Neutrophil (primary cell): Measurements from ENCODE around the gene PKD2.

ENCODE experiments used
- H3K27ac ChIP-seq: fragments of 200-600 bp; sonication (generic); 2 replicates; pipeline ENCODE4 v1.5.1; 2016; ENCODE audit warnings: mild to moderate bottlenecking, moderate library complexity
- H3K27me3 ChIP-seq: fragments of 200-600 bp; sonication (generic); 2 replicates; pipeline ENCODE4 v1.6.0; 2016; ENCODE audit warnings: mild to moderate bottlenecking
- H3K36me3 ChIP-seq: fragments of 200-600 bp; sonication (generic); 2 replicates; pipeline ENCODE4 v1.5.1; 2017
- H3K4me1 ChIP-seq, 2 experiments: fragments of 200-600 bp in 1 of 2; sonication (generic) in 1 of 2; 1 replicate in 1 of 2; 2 replicates in 1 of 2; pipeline versions ENCODE4 v1.5.1 to v1.6.1; 2013 to 2016; ENCODE audit warnings: low read depth in 1 of 2, low read length in 1 of 2, mild to moderate bottlenecking in 1 of 2, moderate library complexity in 1 of 2; ENCODE audit not compliant: control insufficient read depth in 1 of 2, insufficient read depth in 1 of 2
- H3K4me3 ChIP-seq, 2 experiments: fragments of 200-600 bp in 1 of 2; sonication (generic) in 1 of 2; 1 replicate in 1 of 2; 2 replicates in 1 of 2; pipeline ENCODE4 v1.5.1; 2013 to 2016; ENCODE audit warnings: low read depth in 1 of 2, low read length in 1 of 2, mild to moderate bottlenecking in 1 of 2, moderate library complexity in 1 of 2
- H3K9me3 ChIP-seq: fragments of 200-600 bp; sonication (generic); 2 replicates; pipeline ENCODE4 v1.5.1; 2016
- TF ChIP-seq, protein P1 (sequence below): fragments of 200-600 bp; sonication (generic); IDR thresholded peaks from 2 replicates; pipeline ENCODE4 v1.5.1; 2016; ENCODE audit warnings: antibody characterized with exemption

Gene PKD2

DNA sequence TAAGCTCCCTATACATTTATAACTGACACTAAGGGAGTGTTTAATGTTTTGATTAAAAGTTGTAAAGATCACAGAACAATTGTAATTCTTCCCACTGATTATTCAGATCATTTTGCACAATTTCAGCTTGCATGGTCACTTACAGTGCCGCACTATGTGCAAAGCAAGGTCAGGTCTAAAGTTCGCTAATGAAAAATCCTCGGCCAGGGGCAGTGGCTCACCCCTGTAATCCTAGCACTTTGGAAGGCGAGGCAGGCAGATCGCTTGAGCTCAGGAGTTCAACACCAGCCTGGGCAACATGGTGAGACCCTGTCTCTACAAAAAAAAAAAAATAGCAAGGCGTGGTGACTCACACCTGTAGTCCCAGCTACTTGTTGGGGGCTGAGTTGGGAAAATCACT, 57.0 kb downstream of the PKD2 start:
- H3K36me3 ChIP-seq = peaks cover 69% of the 10 kb centered on the region
- TF ChIP-seq, protein P1, sequence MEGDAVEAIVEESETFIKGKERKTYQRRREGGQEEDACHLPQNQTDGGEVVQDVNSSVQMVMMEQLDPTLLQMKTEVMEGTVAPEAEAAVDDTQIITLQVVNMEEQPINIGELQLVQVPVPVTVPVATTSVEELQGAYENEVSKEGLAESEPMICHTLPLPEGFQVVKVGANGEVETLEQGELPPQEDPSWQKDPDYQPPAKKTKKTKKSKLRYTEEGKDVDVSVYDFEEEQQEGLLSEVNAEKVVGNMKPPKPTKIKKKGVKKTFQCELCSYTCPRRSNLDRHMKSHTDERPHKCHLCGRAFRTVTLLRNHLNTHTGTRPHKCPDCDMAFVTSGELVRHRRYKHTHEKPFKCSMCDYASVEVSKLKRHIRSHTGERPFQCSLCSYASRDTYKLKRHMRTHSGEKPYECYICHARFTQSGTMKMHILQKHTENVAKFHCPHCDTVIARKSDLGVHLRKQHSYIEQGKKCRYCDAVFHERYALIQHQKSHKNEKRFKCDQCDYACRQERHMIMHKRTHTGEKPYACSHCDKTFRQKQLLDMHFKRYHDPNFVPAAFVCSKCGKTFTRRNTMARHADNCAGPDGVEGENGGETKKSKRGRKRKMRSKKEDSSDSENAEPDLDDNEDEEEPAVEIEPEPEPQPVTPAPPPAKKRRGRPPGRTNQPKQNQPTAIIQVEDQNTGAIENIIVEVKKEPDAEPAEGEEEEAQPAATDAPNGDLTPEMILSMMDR = no peak
- no peaks in the 10 kb centered on the region for H3K27me3 ChIP-seq
- H3K4me1 ChIP-seq = no peaks in the 10 kb centered on the region
- no peak overlapping the region for H3K27ac ChIP-seq
- peaks cover 8% of the 10 kb centered on the region for H3K9me3 ChIP-seq
- H3K4me3 ChIP-seq = no peak overlapping the region

DNA sequence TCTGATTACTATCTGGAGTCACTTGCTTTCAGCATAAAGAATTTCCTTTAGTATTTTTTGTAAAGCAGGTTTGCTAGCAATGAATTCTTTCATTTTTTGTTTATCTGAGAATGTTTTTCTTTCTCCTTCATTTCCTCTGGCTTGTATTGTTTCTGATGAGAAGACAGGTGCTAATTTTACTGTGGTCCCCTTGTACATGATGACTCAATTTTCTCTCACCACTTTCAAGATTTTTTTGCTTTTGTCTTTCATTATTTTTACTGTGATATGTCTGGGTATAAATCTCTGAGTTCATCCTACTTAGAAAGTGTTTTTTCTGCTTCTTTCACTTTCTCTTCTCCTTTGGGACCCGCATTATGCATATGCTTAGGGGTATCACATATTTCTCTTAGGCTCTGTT, 62.6 kb downstream of the PKD2 start:
- TF ChIP-seq, protein P1 = no peak
- H3K36me3 ChIP-seq = peaks cover 74% of the 10 kb centered on the region

DNA sequence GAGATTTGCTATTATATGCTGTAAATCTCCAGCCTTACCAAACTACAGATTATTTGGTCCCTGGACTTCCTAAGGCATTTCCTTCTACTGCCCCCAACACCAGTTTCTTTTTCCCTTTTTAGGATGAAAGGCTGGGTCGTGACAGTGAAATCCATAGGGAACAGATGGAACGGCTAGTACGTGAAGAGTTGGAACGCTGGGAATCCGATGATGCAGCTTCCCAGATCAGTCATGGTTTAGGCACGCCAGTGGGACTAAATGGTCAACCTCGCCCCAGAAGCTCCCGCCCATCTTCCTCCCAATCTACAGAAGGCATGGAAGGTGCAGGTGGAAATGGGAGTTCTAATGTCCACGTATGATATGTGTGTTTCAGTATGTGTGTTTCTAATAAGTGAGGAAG, 67.9 kb downstream of the PKD2 start:
- Histone ChIP-seq H3K9me3 (no peaks in the 10 kb centered on the region), H3K36me3 (peaks cover 53% of the 10 kb centered on the region)

More for the DNA sequence above, 62.6 kb downstream of the PKD2 start:
- Histone ChIP-seq H3K27ac (no peak overlapping the region), H3K27me3 (no peaks in the 10 kb centered on the region), H3K4me3 (no peak overlapping the region), H3K9me3 (peaks cover 8% of the 10 kb centered on the region), H3K4me1 (no peaks in the 10 kb centered on the region)

DNA sequence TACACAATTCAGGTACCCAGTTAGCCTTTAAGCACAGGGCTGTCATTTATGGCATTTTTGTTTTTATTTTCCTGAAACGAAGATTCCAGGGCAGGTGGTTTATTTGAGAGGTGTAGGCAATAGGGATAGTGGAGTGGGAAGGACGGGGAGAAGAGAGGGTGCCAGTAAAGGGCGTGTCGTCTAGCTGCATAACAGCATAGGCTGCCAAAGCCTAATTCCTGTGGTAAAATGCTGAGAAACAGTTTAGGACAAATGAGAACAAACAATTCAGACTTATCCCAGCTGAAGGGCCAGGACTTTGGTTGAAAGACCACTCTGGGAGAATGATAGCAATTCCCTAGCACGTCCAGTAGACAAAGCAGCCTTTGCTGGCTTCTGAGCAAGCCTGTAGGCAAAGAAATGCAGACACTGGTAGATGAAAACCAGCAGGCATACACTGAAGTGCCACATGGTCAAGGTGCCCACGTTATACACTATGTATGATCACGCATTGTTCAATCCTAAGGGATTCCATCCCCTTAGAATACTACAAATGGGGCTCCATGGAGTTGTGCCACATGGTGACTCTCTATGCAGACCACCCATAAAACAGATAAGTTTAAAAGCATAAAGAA, 70.6 kb downstream of the PKD2 start:
- no peak overlapping the region for H3K4me3 ChIP-seq
- no peaks in the 10 kb centered on the region for H3K9me3 ChIP-seq
- H3K4me1 ChIP-seq = no peaks in the 10 kb centered on the region
- no peaks in the 10 kb centered on the region for H3K27me3 ChIP-seq
- peaks cover 39% of the 10 kb centered on the region for H3K36me3 ChIP-seq
- H3K27ac ChIP-seq = no peak overlapping the region
- TF ChIP-seq, protein P1 = no peak

More for the DNA sequence above, 67.9 kb downstream of the PKD2 start:
- H3K4me3 ChIP-seq = no peak overlapping the region
- TF ChIP-seq, protein P1 = no peak
- H3K4me1 ChIP-seq = no peaks in the 10 kb centered on the region
- H3K27me3 ChIP-seq = no peaks in the 10 kb centered on the region
- H3K27ac ChIP-seq = no peak overlapping the region

DNA sequence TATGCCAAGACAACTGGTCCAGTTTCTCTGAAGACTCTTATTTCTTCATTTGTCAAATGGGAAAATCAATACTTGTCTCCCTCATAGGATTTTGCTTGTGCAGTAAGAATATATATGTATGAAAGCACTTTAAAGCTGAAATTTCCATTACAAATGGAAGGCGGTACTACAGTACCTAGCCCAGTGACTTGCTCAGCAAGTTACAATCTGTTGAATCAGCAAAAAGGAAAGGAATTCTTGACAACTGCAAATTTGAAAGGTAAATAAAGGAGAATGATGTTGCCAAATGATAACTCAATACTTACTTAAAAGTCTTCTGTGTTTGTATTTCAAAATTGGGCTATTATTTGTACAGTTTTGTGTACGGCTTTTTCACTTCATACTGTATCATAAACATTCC, 71.1 kb downstream of the PKD2 start:
- Histone ChIP-seq H3K36me3 (peaks cover 35% of the 10 kb centered on the region), H3K27ac (no peak overlapping the region), H3K4me1 (no peaks in the 10 kb centered on the region), H3K4me3 (no peak overlapping the region), H3K9me3 (no peaks in the 10 kb centered on the region), H3K27me3 (no peaks in the 10 kb centered on the region)
- TF ChIP-seq, protein P1 = no peak
